ENCODE data around the gene HMG20B. TPM values are rescaled to one million over a fixed set of nuclear protein-coding genes. Genes with fewer than 3 reads are reported as not detected.

HMG20B gene
- polyA plus RNA-seq, 1 of the 3 experiments (the other 2 are of a cell fraction): 92.0 TPM

- Histone ChIP-seq H3K36me3 (replicated peaks in 1 of 2; ENCODE audit: control insufficient read depth in 1 of 2, insufficient read depth in 2 of 2, low read length in 1 of 2) (peaks cover 0 to 25% of the 10 kb centered on the region in 2 experiments), H3K79me2 (ENCODE audit: insufficient read depth) (no peaks in the 10 kb centered on the region)
- POLR2A ChIA-PET: no interaction called here
Observed at GRCh38 chr19:3538258-3538929, 34.4 kb upstream of the HMG20B start.

More at GRCh38 chr19:3538258-3538929, 34.4 kb upstream of the HMG20B start:
- CTCF ChIA-PET: interaction anchor here (0.8 to 1.3 kb wide), 5 partner anchors 9 to 36 kb away, joined by 3 to 5 read pairs (median 4); partner anchors contain the start of gene FZR1
- Histone ChIP-seq H3K27ac (ENCODE audit: low read depth in 2 of 2, low read length in 1 of 2) (no peak overlapping the region), H3K4me3 (ENCODE audit: low read depth in 2 of 2, low read length in 1 of 2) (no peak overlapping the region), H3K4me2 (no peak overlapping the region), H3F3A (replicated peaks; ENCODE audit: insufficient read depth) (peaks cover 9% of the 10 kb centered on the region), H2AFZ (ENCODE audit: low read depth) (no peak overlapping the region), H3K9ac (no peak overlapping the region), H4K20me1 (ENCODE audit: insufficient read depth) (peaks cover 9% of the 10 kb centered on the region), H3K9me3 (no peaks in the 10 kb centered on the region), H3K4me1 (ENCODE audit: control insufficient read depth in 1 of 2, insufficient read depth in 2 of 2, low read depth in 1 of 2, low read length in 1 of 2) (no peaks in the 10 kb centered on the region; a peak in 1 of 4 replicates), H3K9me2 (no peaks in the 10 kb centered on the region), H3K27me3 (ENCODE audit: insufficient read depth) (no peaks in the 10 kb centered on the region)
- TF ChIP-seq NFIC (IDR thresholded peaks at IDR 0.05; ENCODE audit: borderline replicate concordance) (no peak), RCOR1 (IDR thresholded peaks at IDR 0.05; ENCODE audit: low read length) (no peak), SMC3 (IDR thresholded peaks at IDR 0.05; ENCODE audit: low read depth, low read length) (no peak), ELF1 (IDR thresholded peaks at IDR 0.05) (no peak), FOSL2 (IDR thresholded peaks at IDR 0.05; ENCODE audit: borderline replicate concordance, low read depth) (no peak), SIN3A (IDR thresholded peaks at IDR 0.05; ENCODE audit: borderline replicate concordance, low read depth, low read length) (no peak), RFX5 (IDR thresholded peaks at IDR 0.05; ENCODE audit: low read length) (no peak), MXI1 (IDR thresholded peaks at IDR 0.05; ENCODE audit: low read depth, low read length) (no peak), TCF12 (IDR thresholded peaks at IDR 0.05) (no peak), PBX3 (IDR thresholded peaks at IDR 0.05) (no peak), FOXJ3 (CRISPR knock-in tag; IDR thresholded peaks at IDR 0.05) (no peak), YY1 (IDR thresholded peaks at IDR 0.05; ENCODE audit: low read depth) (no peak), IRF3 (IDR thresholded peaks at IDR 0.05; ENCODE audit: low read depth, low read length) (no peak)
- TF ChIP-seq, protein P1, sequence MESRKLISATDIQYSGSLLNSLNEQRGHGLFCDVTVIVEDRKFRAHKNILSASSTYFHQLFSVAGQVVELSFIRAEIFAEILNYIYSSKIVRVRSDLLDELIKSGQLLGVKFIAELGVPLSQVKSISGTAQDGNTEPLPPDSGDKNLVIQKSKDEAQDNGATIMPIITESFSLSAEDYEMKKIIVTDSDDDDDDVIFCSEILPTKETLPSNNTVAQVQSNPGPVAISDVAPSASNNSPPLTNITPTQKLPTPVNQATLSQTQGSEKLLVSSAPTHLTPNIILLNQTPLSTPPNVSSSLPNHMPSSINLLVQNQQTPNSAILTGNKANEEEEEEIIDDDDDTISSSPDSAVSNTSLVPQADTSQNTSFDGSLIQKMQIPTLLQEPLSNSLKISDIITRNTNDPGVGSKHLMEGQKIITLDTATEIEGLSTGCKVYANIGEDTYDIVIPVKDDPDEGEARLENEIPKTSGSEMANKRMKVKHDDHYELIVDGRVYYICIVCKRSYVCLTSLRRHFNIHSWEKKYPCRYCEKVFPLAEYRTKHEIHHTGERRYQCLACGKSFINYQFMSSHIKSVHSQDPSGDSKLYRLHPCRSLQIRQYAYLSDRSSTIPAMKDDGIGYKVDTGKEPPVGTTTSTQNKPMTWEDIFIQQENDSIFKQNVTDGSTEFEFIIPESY (IDR thresholded peaks at IDR 0.05; ENCODE audit: borderline replicate concordance, low read depth): no peak
- TF ChIP-seq, protein P2, sequence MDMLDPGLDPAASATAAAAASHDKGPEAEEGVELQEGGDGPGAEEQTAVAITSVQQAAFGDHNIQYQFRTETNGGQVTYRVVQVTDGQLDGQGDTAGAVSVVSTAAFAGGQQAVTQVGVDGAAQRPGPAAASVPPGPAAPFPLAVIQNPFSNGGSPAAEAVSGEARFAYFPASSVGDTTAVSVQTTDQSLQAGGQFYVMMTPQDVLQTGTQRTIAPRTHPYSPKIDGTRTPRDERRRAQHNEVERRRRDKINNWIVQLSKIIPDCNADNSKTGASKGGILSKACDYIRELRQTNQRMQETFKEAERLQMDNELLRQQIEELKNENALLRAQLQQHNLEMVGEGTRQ (IDR thresholded peaks at IDR 0.05; ENCODE audit: borderline replicate concordance, low read depth, low read length): no peak
- TF ChIP-seq, protein P3, sequence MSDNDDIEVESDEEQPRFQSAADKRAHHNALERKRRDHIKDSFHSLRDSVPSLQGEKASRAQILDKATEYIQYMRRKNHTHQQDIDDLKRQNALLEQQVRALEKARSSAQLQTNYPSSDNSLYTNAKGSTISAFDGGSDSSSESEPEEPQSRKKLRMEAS (IDR thresholded peaks at IDR 0.05; ENCODE audit: low read depth): no peak
- 93% methylated on average over 12 of the region's 25 CpGs for WGBS (ENCODE audit: low lambda C conversion rate)
- DNase-seq: no peak
